ENCODE measurements around the gene BAIAP2. TPM values are rescaled to one million over a fixed set of nuclear protein-coding genes. Genes with fewer than 3 reads are reported as not detected.

The BAIAP2 gene
- total and polyA plus RNA-seq, 2 of the 13 experiments (the other 11 are each of a cell fraction or from before 2014, with no cell fraction given): 22.5 to 24.0 TPM

DNA sequence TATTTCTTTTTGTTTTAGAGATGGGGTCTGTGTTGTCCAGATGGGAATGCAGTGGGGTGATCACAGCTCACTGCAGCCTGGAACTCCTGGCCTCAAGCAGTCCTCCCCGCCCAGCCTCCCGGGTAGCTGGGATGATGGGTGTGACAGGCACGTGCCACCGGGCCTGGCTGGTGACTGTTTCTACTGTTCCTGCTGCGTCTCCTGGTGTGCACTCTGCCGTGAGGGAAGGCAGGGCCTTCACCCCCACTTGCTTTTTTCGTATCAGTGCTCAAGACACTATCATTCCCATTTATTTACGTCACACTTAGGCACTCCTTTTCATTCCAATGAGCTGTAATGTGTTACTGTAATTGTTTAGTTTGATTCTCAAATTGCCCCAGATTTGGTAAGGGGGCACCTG, 105.1 kb downstream of the BAIAP2 start:
- in situ Hi-C loops (cut with HindIII; ENCODE audit: extremely low pct_ligation_motif_present, low pct_unique_long_range_greater_than_20kb): loop anchor here (5.0 kb wide), 2 partner anchors 52 to 87 kb away; no protein-coding TSS in a partner anchor
- Histone ChIP-seq H2AFZ (ENCODE audit: low read length) (no peak overlapping the region), H3K9me3 (ENCODE audit: low read length) (no peaks in the 10 kb centered on the region), H3K27me3 (ENCODE audit: control insufficient read depth in 1 of 2, insufficient read depth in 2 of 2, low read length in 2 of 2) (no peaks in the 10 kb centered on the region), H3K27ac (ENCODE audit: extremely low read length, insufficient read depth, low read length) (no peak overlapping the region), H3K4me2 (ENCODE audit: low read depth, low read length) (no peak overlapping the region), H3K79me2 (ENCODE audit: insufficient read depth, low read length) (no peaks in the 10 kb centered on the region), H3K36me3 (replicated peaks in 1 of 2; ENCODE audit: control insufficient read depth in 1 of 2, insufficient read depth in 2 of 2, low read length in 2 of 2) (no peaks in the 10 kb centered on the region), H4K20me1 (ENCODE audit: insufficient read depth, low read length) (no peaks in the 10 kb centered on the region), H3K4me1 (ENCODE audit: insufficient read depth, low read length) (peaks cover 31% of the 10 kb centered on the region), H3K4me3 (replicated peaks in 1 of 3; ENCODE audit: insufficient read depth in 1 of 3, low read depth in 2 of 3, low read length in 3 of 3) (no peak overlapping the region), H3K9ac (ENCODE audit: insufficient read depth, low read depth, low read length) (no peak overlapping the region)
- TF ChIP-seq E2F1 (CRISPR knock-in tag; IDR thresholded peaks at IDR 0.05) (no peak), ZNF687 (CRISPR knock-in tag; IDR thresholded peaks at IDR 0.05) (no peak), CREB1 (IDR thresholded peaks at IDR 0.05) (peak; percentile 4; the same call in 1 of the 2 replicates), CREB1 (CRISPR knock-in tag; IDR thresholded peaks at IDR 0.05) (no peak), BHLHE40 (IDR thresholded peaks at IDR 0.05; ENCODE audit: low read length) (peak; percentile 73), CHD4 (IDR thresholded peaks at IDR 0.05; ENCODE audit: borderline replicate concordance, low read length) (no peak), ZNF263 (CRISPR knock-in tag; IDR thresholded peaks at IDR 0.05) (peak; percentile 82)
- no peak for DNase-seq (ENCODE audit: low spot score)
- FAIRE-seq: no peak
- POLR2A ChIA-PET: no interaction called here
- CTCF ChIA-PET (ENCODE audit: low intra/inter-chr PET ratio, low total read pairs): no interaction called here
- no TSS peak for BruUV-seq (replicated peaks)
- intact Hi-C loops (cut with micrococcal nuclease; ENCODE audit: unreplicated experiment): loop anchor here (5.0 kb wide), 2 partner anchors 62 to 82 kb away; partner anchors contain the start of gene CEP131
- 57% methylated on average over 8 of the region's 8 CpGs for WGBS (ENCODE audit: low lambda C conversion rate)
- no peak for ATAC-seq
